Stimulated activated naive CD8-positive, alpha-beta T cell treated with anti-CD3 and anti-CD28 coated beads, Interleukin-15, amount 100 ng/mL, for 72 hours (primary cell): Measurements from ENCODE around the gene DCXR.

Experiments used
- ATAC-seq: fragments of 150-1000 bp; cut with Tn5 transposase; 2 replicates; pipeline ENCODE4 v1.10.0; 2021; ENCODE audit warnings: mild to moderate bottlenecking, moderate library complexity
- DNase-seq, 2 donors: peaks; one replicate each; pipeline ENCODE4 v3.0.0; 2021 to 2022
- H3K27ac Mint-ChIP-seq, 2 donors: one replicate each; pipeline ENCODE4 v1.8.0; 2022; ENCODE audit warnings: mild to moderate bottlenecking in 2 of 2, mixed read lengths in 2 of 2, moderate library complexity in 2 of 2
- H3K27me3 Mint-ChIP-seq: one replicate; pipeline ENCODE4 v1.8.0; 2022; ENCODE audit warnings: mixed read lengths
- H3K4me1 Mint-ChIP-seq: one replicate; pipeline ENCODE4 v1.8.0; 2022; ENCODE audit warnings: mild to moderate bottlenecking, mixed read lengths
- H3K4me3 Mint-ChIP-seq, 2 donors: one replicate each; pipeline ENCODE4 v1.8.0; 2022; ENCODE audit warnings: mild to moderate bottlenecking in 2 of 2, mixed read lengths in 2 of 2, moderate library complexity in 1 of 2
- H3K9me3 Mint-ChIP-seq, 2 donors: one replicate each; pipeline ENCODE4 v1.8.0; 2022; ENCODE audit warnings: mixed read lengths in 2 of 2

DCXR gene

DNA sequence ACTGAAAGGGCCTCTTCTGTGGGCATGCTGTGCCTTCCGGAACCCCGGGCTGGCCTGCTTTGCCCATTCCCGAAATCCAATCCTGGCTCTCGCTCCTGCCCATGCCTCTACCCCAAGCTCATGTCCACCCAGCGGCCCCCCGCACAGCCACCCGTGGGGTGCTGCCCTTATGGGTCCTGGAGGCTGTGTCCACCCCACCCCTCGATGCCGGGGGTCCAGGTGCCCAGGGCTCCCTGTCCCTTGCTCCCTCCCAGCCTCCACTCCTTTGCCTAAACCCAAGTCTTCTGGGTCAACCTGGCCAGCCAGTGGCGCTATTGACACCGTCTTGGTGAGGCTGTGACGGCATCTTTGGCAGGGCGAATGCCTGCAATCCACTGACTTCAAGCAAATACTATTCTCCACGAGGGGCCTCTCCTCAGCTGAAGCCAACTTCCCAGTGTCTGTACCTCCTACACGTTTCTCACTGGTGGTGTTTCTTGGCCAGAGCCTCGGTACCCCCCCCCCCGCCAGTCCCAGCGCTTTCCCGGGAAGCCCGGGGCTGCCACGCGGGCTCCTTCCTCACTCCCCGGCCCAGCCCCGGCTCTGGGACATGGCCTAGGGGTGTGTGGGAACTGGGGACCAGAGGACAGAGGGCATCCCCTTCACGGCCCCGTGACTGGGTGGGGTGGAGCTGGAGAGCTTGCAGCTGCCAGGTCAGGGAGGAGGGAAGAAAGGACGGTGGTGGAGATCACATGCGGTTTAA, 40.3 kb upstream of the DCXR start:
- DNase-seq, result no peak
- H3K27ac Mint-ChIP-seq, result no peak overlapping the region
- no peaks in the 10 kb centered on the region for H3K9me3 Mint-ChIP-seq
- H3K4me3 Mint-ChIP-seq, result no peak overlapping the region
- H3K27me3 Mint-ChIP-seq, result no peaks in the 10 kb centered on the region
- no peaks in the 10 kb centered on the region for H3K4me1 Mint-ChIP-seq
- peak; percentile 14 for ATAC-seq

DNA sequence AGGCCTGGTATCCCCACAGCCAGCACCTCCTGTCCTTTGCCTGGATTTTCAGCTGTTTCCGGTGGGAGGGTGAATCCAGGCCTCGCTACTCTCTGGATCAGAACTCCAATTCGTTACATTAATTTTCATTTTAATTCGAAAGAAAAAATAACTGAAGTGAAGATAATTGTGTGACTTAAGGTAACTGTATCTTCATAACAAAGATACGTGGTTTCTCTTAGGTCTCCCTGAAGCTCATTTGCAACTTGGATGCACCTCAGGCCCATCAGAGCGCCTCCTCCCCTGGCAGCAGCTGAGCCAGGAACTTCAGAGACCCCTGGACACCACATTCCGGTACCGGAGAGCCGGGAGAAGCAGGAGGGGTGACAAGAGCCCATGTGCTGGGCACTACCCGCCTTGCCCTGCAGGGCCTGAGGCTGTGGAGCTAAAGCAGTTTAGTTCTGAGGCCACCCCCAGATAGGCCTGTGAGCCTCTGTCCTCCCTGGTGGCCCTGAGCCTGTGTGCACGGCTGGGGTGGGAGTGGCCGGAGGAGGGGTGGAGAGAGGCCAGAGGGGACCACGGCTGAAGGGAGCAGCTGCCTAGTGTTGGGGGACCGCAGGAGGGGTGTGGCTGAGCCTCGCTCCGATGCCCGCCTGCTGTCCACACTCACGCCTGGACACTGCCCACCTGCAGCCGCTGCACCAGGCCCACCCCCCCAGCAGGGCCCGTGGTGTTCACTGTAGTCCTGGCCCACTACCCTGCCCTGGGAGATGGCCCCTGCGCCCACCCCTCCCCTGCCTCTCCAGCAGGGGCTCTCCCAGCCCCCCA, 39.5 kb upstream of the DCXR start:
- Mint-ChIP-seq H3K9me3 (no peaks in the 10 kb centered on the region), H3K4me1 (no peaks in the 10 kb centered on the region), H3K4me3 (no peak overlapping the region), H3K27me3 (no peaks in the 10 kb centered on the region), H3K27ac (no peak overlapping the region)
- DNase-seq, result no peak
- ATAC-seq, result peak; percentile 30

DNA sequence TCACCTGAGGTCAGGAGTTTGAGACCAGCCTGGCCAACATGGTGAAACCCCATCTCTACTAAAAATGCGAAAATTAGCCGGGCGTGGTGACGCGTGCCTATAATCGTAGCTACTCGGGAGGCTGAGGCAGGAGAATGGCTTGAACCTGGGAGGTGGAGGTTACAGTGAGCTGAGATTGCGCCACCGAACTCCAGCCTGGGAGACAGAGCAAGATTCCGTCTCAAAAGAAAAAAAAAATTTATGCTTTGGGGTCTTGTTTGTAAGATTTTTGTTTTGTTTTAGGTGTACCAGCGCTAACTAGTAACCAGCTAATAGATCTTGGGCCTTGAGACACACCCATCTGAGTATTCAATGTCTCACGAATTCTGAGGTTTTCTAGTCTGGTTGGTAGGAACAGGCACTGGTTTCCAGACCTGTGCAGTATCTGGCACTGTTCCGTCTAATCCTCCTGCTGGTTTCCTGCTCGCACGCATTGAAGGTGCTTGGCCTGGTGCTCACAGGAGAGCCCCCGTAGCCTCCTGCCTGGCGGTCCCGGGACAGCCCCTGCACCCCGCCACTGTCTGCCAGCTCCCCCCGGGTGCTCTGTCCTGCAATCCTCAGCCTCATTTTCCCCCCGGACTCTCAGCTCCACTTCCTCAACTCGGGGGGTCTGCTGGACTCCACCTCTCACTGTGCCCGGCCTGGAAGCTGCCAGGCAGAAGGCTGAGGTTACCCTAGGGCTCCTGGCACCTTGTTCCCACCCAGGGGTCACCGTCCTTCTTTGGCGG, 38.7 kb upstream of the DCXR start:
- ATAC-seq (no peak), DNase-seq (no peak)
- Mint-ChIP-seq H3K9me3 (no peaks in the 10 kb centered on the region), H3K27ac (no peak overlapping the region), H3K27me3 (no peaks in the 10 kb centered on the region), H3K4me1 (no peaks in the 10 kb centered on the region), H3K4me3 (no peak overlapping the region)

DNA sequence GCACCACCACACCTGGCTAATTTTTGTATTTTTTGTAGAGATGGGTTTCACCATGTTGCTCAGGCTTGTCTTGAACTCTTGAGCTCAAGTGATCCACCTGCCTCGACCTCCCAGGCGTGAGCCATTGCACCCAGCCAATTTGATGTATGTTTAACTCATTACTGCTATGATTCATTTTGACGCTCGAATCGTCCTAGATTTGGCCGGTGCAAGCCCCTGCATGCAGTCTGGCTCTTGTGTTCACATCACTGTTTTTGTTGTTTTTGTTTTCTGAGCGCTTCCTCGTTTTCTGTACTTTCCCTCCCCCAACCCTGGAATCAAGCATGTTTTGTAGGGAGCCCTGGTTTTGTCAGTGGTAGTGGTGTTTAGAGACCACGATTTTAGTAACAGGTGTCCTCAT, 35.9 kb upstream of the DCXR start:
- Mint-ChIP-seq H3K4me3 (no peak overlapping the region), H3K9me3 (no peaks in the 10 kb centered on the region), H3K4me1 (no peaks in the 10 kb centered on the region), H3K27ac (no peak overlapping the region), H3K27me3 (no peaks in the 10 kb centered on the region)
- DNase-seq (no peak), ATAC-seq (no peak)

DNA sequence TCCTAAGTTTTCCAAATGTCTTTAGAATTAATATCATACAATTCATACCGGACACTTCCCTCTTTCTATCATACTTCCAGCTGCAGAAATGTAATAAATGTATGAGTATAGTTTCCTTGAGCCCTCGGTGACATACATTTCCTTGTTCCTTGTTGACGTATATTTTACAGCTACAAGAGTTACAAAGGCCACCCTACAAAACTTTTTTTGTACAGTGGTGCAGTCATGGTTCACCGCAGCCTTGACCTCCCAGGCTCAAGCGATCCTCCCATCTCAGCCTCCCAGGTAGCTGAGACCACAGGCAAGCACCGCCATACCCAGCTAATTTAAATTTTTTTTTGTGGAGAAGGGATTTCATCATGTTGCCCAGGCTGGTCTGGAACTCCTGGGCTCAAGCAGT, 35.3 kb upstream of the DCXR start:
- H3K27me3 Mint-ChIP-seq, result no peaks in the 10 kb centered on the region
- ATAC-seq, result no peak

DNA sequence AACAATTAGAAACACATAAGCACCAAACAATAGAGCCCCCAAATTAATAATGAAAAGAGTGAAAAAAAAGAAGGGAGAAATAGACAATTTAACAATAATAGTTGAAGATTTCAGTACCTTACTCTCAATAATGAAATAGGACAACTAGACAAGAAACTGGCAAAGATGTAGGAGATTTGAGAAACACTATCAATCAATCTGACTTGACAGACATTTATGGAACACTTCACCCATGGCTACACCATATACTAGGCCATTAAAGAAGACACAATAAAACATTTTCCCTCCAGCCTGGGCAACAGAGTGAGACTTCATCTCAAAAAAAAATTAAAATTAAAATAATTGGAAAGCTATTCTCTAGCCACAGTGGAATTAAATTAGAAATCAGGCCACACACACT, 33.1 kb upstream of the DCXR start:
- H3K9me3 Mint-ChIP-seq, result no peaks in the 10 kb centered on the region
- DNase-seq (no peak), ATAC-seq (no peak)
- H3K27ac Mint-ChIP-seq, result peak overlapping the region in 1 of 2 donors; percentile 23
- H3K27me3 Mint-ChIP-seq, result no peaks in the 10 kb centered on the region
- H3K4me3 Mint-ChIP-seq, result no peak overlapping the region
- H3K4me1 Mint-ChIP-seq, result peaks cover 8% of the 10 kb centered on the region

More for the DNA sequence above, 35.3 kb upstream of the DCXR start:
- Mint-ChIP-seq H3K9me3 (no peaks in the 10 kb centered on the region), H3K4me1 (no peaks in the 10 kb centered on the region), H3K27ac (no peak overlapping the region), H3K4me3 (no peak overlapping the region)
- DNase-seq, result no peak

DNA sequence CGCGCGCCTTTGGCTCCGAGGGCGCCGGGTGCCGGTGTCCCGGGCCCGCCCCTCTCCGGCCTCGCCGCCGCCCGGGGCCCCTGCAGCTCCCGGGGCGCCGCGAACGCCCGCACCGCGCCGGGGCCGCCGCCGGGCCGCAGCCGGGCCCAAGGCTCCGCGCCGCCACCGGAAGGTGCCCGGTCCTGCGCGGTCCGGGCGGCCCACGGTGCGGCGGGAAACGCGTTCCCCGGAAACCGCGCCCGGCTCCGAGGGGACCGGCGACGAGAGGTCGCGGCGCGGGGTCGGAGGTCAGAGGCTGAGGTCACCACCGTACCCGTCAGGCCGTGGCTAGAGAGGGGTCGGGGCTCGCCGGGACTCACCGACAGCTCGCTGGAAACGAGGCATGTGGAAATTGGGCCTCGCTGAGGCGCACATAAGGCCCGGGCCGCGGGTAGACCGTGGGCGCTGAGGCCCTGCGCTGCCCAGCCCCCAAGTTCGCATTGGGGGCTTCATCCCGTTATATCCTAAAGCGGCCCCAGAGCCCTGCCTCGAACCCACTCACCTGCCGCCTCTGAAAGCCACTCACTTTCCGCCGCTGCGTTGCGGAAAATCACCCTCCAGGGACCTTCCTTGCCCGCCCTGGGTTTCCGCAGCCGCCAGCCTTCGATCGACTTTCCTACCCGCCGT, 28.3 kb upstream of the DCXR start, which contains the start of gene DUS1L:
DUS1L (minus strand) TSS at position 167 of the 666 bp plus-strand sequence. CDS start 745 bp downstream, outside the sequence.
- Mint-ChIP-seq H3K9me3 (no peaks in the 10 kb centered on the region), H3K4me3 (peak within 1 kb of the TSS; percentile 89 to 91), H3K27ac (peak within 1 kb of the TSS; percentile 93 to 97), H3K4me1 (peaks cover 25% of the 10 kb centered on the region), H3K27me3 (no peaks in the 10 kb centered on the region)
- DNase-seq (peak; percentile 77 to 79), ATAC-seq (peak; percentile 93)

DNA sequence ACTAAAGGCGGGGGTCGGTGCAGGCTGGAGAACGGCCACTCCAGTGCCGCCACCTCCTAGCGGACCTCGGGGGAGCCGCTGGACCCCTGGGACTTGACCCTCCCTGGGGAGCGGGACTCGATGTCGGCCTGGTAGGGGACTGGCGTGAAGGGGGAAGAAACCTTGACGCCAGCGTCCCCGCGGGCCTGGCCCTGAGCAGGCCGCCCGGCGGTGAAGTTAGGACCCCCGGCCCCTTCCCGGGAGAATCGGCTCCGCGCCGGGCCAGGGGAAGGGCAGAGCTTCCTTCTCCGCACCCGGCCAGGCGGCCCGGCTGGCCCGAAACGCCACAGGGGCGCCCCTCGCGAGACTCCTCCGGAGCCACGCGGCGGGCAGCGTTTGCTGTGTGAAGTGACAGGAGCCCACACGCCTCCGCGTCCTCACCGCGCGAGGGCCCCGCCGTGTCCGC, 27.7 kb upstream of the DCXR start:
- Mint-ChIP-seq H3K27ac (peak overlapping the region in 1 of 2 donors; percentile 67), H3K9me3 (no peaks in the 10 kb centered on the region), H3K4me1 (peaks cover 29% of the 10 kb centered on the region), H3K4me3 (peak overlapping the region; percentile 64 to 84), H3K27me3 (no peaks in the 10 kb centered on the region)
- DNase-seq, result no peak
- ATAC-seq, result peak; percentile 59

DNA sequence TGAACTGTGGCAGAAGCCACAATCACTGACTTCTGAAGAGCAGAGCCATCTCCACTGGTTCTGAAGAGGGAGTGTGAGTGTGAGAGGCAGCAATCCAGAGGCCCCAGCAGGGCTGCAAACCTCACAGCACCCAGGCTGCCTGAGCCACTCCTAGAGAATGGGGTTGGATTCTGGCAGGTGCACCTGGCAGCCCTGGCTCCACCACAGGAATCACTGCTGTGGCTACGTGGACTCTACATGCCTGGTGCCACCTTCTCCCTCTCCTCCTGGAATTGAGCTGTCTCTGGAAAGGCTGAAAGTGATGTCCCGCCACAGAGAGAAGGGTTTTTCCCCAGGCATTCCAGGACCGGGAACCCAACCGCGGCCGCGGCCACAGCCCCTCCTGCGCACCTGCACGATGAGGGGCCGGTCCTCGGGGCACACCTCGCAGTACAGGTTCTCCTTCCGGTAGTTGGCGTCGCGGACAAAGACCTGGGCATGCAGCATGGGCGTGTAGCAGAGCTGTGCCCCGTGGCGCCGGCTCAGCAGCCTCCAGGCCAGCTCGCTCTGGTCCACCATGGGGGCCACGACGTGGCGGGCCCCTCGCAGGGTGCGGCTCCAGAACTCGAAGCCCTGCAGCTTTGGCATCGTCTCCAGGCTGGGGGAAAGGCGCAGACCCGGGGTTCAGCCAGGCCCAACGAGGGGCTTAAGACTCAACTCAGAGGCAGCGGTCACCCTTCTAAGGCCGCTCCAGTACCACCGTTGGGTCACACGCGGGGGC, 27.1 kb upstream of the DCXR start:
- no peaks in the 10 kb centered on the region for H3K9me3 Mint-ChIP-seq
- DNase-seq (no peak), ATAC-seq (no peak)
- peak overlapping the region in 1 of 2 donors; percentile 67 for H3K27ac Mint-ChIP-seq
- H3K27me3 Mint-ChIP-seq, result no peaks in the 10 kb centered on the region
- peak overlapping the region; percentile 64 to 84 for H3K4me3 Mint-ChIP-seq
- peaks cover 29% of the 10 kb centered on the region for H3K4me1 Mint-ChIP-seq

DNA sequence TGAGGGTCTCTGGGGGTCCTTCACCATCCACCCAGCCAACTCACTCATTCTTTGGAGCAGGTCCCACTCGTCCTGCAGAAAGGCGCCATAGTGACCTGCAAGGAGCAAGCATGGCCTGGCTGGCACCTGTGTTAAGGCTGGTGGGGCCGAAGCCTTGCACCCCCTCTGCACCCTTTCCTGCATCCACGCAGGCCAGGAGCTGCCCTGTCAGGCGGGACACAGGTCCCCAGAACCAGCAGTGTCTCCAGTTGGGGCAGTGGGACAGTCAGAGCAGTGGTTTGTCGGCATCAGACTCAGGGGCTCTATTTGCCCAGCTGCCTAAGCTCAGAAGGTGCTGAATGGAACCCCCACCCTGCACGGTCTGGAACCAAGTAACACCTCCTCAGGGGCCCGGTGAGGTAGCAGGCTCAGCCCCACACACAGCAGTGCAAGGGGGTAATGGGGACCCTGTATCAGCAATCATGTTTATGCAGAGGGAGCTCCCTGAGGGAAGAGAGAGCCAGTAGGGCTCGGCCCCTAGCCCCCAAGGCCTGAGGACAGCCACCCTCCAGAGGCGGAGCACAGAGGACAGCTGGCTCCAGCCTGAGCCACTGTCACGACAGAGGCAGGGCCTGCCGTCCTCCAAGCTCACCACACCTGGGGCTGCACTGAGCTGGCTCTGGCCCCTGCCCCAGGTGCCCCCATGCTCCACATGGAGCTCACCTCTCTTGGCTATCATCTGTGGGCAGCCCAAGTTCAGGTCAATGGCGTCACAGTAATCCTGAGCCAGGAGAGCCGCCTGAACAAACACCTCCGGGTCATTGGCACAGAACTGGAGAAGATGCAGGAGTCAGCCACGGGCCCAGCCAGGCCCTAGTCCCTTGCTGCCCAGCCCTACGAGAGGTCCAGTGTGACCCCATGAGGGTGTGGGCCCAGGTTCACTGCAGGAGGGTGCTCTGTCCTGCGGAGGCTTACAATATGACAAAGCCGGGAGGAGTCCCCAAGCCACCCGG, 26.2 kb upstream of the DCXR start:
- ATAC-seq, result no peak
- no peak for DNase-seq
- Mint-ChIP-seq H3K4me3 (peak overlapping the region; percentile 64 to 84), H3K4me1 (peaks cover 29% of the 10 kb centered on the region), H3K27ac (peak overlapping the region in 1 of 2 donors; percentile 42), H3K9me3 (no peaks in the 10 kb centered on the region), H3K27me3 (no peaks in the 10 kb centered on the region)

DNA sequence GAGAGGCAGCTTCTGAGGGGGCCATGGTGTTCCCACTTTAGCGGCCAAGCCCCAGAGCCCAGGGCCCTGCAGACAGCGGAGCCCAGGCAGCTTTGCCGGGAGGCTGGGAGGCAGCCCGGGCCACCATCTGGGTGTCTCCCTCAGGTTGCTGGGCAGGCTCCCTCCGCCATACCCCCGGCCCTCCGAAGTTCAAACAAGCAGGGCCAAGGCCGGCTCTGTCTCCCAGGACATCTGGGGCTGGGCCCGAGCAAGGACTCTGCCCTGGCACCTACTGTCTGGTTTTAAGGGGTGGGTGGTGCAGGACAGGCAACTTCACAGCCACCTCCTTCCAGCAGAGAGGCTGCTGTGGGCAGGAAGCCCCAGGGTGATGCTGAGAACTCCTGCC, 25.5 kb upstream of the DCXR start:
- no peak for ATAC-seq
- Mint-ChIP-seq H3K27ac (no peak overlapping the region), H3K9me3 (no peaks in the 10 kb centered on the region), H3K4me3 (no peak overlapping the region), H3K27me3 (no peaks in the 10 kb centered on the region), H3K4me1 (peaks cover 29% of the 10 kb centered on the region)
- DNase-seq, result no peak

DNA sequence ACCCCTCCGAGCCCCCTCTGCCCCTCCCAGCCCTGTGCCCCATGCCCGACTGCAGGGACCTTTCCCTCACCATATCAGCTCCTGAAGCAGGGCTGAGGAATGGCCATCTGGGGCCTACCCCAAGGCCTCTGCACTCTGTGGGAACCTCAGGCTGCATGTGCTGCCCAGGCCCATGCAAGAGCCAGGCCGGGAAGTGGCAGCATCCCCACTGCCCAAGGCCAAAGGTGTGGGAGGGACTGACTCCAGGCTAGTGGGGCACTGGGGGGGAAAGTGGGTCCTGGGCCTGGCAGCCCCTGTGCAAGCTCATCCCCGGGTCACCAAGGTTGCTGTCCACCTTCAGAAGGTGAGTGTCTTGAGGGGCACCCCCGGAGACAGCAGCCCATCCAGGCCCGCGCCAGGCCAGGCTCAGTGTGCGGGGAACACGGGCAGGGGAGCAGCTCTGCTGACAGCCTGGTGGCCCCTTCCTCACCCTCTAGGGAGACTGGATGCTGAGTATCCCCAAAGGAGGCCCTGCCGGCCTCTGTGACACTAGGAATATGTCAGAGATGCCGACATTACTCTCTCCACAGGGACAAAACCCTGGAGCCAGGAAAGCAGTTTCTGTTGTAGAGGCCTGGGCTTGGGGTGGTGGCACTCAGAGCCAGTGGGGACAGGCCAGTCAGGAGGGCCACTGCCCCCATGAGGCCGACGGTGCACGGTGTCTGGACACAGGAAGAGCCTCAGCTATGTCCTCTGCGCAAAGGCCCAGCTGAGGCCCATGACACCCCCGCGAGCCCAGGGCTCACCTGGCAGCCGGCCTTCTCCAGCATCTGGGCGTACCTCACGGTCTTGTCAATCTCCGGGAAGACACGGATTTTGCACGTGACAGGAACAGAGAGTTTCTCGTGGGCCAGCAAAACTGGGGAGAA, 24.8 kb upstream of the DCXR start:
- DNase-seq (no peak), ATAC-seq (no peak)
- peaks cover 29% of the 10 kb centered on the region for H3K4me1 Mint-ChIP-seq
- H3K27me3 Mint-ChIP-seq, result no peaks in the 10 kb centered on the region
- H3K9me3 Mint-ChIP-seq, result no peaks in the 10 kb centered on the region
- no peak overlapping the region for H3K27ac Mint-ChIP-seq
- H3K4me3 Mint-ChIP-seq, result no peak overlapping the region
